ENCODE data around the gene TFAP2D.

GRCh38 chr6:50785921-50786320 lies 72.6 kb downstream of the TFAP2D start:
- TF ChIP-seq, protein P1, sequence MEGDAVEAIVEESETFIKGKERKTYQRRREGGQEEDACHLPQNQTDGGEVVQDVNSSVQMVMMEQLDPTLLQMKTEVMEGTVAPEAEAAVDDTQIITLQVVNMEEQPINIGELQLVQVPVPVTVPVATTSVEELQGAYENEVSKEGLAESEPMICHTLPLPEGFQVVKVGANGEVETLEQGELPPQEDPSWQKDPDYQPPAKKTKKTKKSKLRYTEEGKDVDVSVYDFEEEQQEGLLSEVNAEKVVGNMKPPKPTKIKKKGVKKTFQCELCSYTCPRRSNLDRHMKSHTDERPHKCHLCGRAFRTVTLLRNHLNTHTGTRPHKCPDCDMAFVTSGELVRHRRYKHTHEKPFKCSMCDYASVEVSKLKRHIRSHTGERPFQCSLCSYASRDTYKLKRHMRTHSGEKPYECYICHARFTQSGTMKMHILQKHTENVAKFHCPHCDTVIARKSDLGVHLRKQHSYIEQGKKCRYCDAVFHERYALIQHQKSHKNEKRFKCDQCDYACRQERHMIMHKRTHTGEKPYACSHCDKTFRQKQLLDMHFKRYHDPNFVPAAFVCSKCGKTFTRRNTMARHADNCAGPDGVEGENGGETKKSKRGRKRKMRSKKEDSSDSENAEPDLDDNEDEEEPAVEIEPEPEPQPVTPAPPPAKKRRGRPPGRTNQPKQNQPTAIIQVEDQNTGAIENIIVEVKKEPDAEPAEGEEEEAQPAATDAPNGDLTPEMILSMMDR (IDR thresholded peaks at IDR 0.05; ENCODE audit: poor library complexity) = no peak
- TF ChIP-seq EZH2 (IDR thresholded peaks at IDR 0.05; ENCODE audit: borderline replicate concordance) = no peak
- no peak for TF ChIP-seq EZH2phosphoT487 (IDR thresholded peaks at IDR 0.05; ENCODE audit: low read depth, severe bottlenecking, unreplicated experiment)

Data from hepatocyte (in vitro differentiated cells).